Endothelial cell of umbilical vein (primary cell): Measurements from ENCODE around the gene MROH9. TPM values are rescaled to one million over a fixed set of nuclear protein-coding genes. Genes with fewer than 3 reads are reported as not detected.

Experiments
- BruUV-seq: library from RNA; stranded (reverse); fragments of 400-500 nt; replicated peaks from 2 replicates; lab custom pipeline; 2021; lab: Mats Ljungman, UMichigan
- CTCF ChIA-PET: fragments of 300-600, 350-600 bp; sonication (Branson Sonifier 250); formaldehyde crosslinking; loops from one replicate; lab custom pipeline; 2021; ENCODE audit warnings: antibody characterized with exemption, inconsistent platforms; lab: Charles Lee
- POLR2A ChIA-PET: fragments of 300-600, 350-600 bp; sonication (Branson Sonifier 250); formaldehyde crosslinking; loops from one replicate; lab custom pipeline; 2021; ENCODE audit warnings: antibody characterized with exemption, inconsistent platforms; lab: Charles Lee
- DNase-seq: peaks from one replicate; pipeline ENCODE4 v3.0.0-alpha.2; 2011; ENCODE audit warnings: low read depth, low spot score
- FAIRE-seq: peaks from 2 replicates; lab custom pipeline; 2011; peaks lifted over from hg19 to GRCh38; lab: Jason Lieb, UNC
- H2AFZ ChIP-seq: 2 replicates; pipeline ENCODE4 v1.6.0; 2012; ENCODE audit warnings: low read depth, low read length, control low read depth, inconsistent platforms
- H3K27ac ChIP-seq: 2 replicates; pipeline ENCODE4 v1.5.1; 2011; ENCODE audit warnings: low read depth, mild to moderate bottlenecking, control low read depth, low read length, moderate library complexity; ENCODE audit not compliant: insufficient read depth
- H3K27me3 ChIP-seq, 2 experiments: 2 replicates each; pipeline versions ENCODE4 v1.6.0 to v1.6.1; 2011; ENCODE audit warnings: low read length in 2 of 2, mixed read lengths in 1 of 2; ENCODE audit not compliant: control insufficient read depth in 2 of 2, insufficient read depth in 2 of 2
- H3K36me3 ChIP-seq, 2 experiments: 2 replicates in 1 of 2; 3 replicates in 1 of 2; pipeline ENCODE4 v1.5.1; 2011; ENCODE audit warnings: low read length in 2 of 2, mild to moderate bottlenecking in 1 of 2, moderate library complexity in 1 of 2; ENCODE audit not compliant: control insufficient read depth in 2 of 2, insufficient read depth in 2 of 2; ENCODE audit errors: extremely low read depth in 1 of 2
- H3K4me1 ChIP-seq: 3 replicates; pipeline ENCODE4 v1.5.1; 2011; ENCODE audit warnings: mild to moderate bottlenecking, low read length; ENCODE audit not compliant: control insufficient read depth, insufficient read depth; ENCODE audit errors: extremely low read depth
- H3K4me2 ChIP-seq: 2 replicates; pipeline ENCODE4 v1.6.1; 2011; ENCODE audit warnings: low read length, control low read depth, mixed read lengths; ENCODE audit not compliant: insufficient read depth
- H3K4me3 ChIP-seq, 3 experiments: fragments of 200-600 bp in 1 of 3; sonication (generic), shearing (Covaris generic) in 1 of 3; replicated peaks in 1 of 3; 2 replicates each; pipeline ENCODE4 v1.5.1; 2011 to 2016; ENCODE audit warnings: control low read depth in 3 of 3, low read length in 3 of 3, mild to moderate bottlenecking in 2 of 3, inconsistent platforms in 1 of 3, low read depth in 1 of 3, moderate library complexity in 1 of 3; ENCODE audit not compliant: insufficient read depth in 1 of 3
- H3K79me2 ChIP-seq: 2 replicates; pipeline ENCODE4 v1.6.0; 2012; ENCODE audit warnings: low read length, inconsistent platforms; ENCODE audit not compliant: control insufficient read depth, insufficient read depth
- H3K9ac ChIP-seq: replicated peaks from 2 replicates; pipeline ENCODE3; 2011; ENCODE audit warnings: low read length, control low read depth; ENCODE audit not compliant: insufficient read depth; ENCODE audit errors: extremely low read depth
- H3K9me1 ChIP-seq: replicated peaks from 3 replicates; pipeline ENCODE4 v1.6.0; 2011; ENCODE audit warnings: mild to moderate bottlenecking, low read length; ENCODE audit not compliant: control insufficient read depth, insufficient read depth; ENCODE audit errors: extremely low read depth
- H3K9me3 ChIP-seq: replicated peaks from 2 replicates; pipeline ENCODE4 v1.5.1; 2012; ENCODE audit warnings: low read length, inconsistent platforms; ENCODE audit not compliant: control insufficient read depth, insufficient read depth
- H4K20me1 ChIP-seq: replicated peaks from 2 replicates; pipeline ENCODE3; 2011; ENCODE audit warnings: mild to moderate bottlenecking, low read length; ENCODE audit not compliant: control insufficient read depth, insufficient read depth; ENCODE audit errors: extremely low read depth
- CTCF ChIP-seq, 2 donors: IDR thresholded peaks; 1 replicate in 1 of 2; 2 replicates in 1 of 2; pipeline ENCODE4 v1.5.1; 2011; ENCODE audit warnings: low read length in 2 of 2, mild to moderate bottlenecking in 2 of 2, moderate library complexity in 2 of 2, control low read depth in 1 of 2, inconsistent platforms in 1 of 2, low read depth in 1 of 2; ENCODE audit not compliant: insufficient read depth in 1 of 2; ENCODE audit errors: extremely low read depth in 1 of 2
- EZH2 ChIP-seq: IDR thresholded peaks from 2 replicates; pipeline ENCODE4 v1.6.1; 2012; ENCODE audit warnings: borderline replicate concordance, low read depth, mild to moderate bottlenecking, moderate library complexity, low read length, inconsistent platforms; ENCODE audit not compliant: severe bottlenecking
- GATA2 ChIP-seq: IDR thresholded peaks from 2 replicates; pipeline ENCODE4 v1.7.0; 2011; ENCODE audit warnings: low read depth, mild to moderate bottlenecking, moderate library complexity, mixed read lengths, low read length; ENCODE audit not compliant: insufficient read length, insufficient read depth
- JUN ChIP-seq: IDR thresholded peaks from 2 replicates; pipeline ENCODE4 v1.6.1; 2011; ENCODE audit warnings: borderline replicate concordance, low read depth; ENCODE audit not compliant: insufficient read length, insufficient read depth
- MAX ChIP-seq: IDR thresholded peaks from 2 replicates; pipeline ENCODE4 v1.6.1; 2011; ENCODE audit not compliant: insufficient read depth, insufficient read length
- MYC ChIP-seq: IDR thresholded peaks from one replicate; pipeline ENCODE4 v1.6.1; 2011; ENCODE audit warnings: mild to moderate bottlenecking, low read depth, low read length
- POLR2A ChIP-seq: IDR thresholded peaks from 2 replicates; pipeline ENCODE4 v1.6.1; 2012; ENCODE audit warnings: low read depth, mild to moderate bottlenecking, control low read depth, low read length
- POLR2AphosphoS5 ChIP-seq: IDR thresholded peaks from 2 replicates; pipeline ENCODE4 v1.6.1; 2012; ENCODE audit warnings: low read depth, mild to moderate bottlenecking, control low read depth, low read length, moderate library complexity; ENCODE audit not compliant: insufficient read depth
- dilution Hi-C: fragments of 300-500 bp; cut with MboI; formaldehyde crosslinking; loops from one replicate; pipeline ENCODE4 v1.15.0; 2019; ENCODE audit warnings: low sequenced_read_pairs; ENCODE audit not compliant: extremely low pct_ligation_motif_present
- intact Hi-C: fragments of 100-400 bp; cut with micrococcal nuclease; formaldehyde crosslinking; loops from one replicate; pipeline ENCODE4 v1.10.0; 2022
- polyA plus RNA-seq, 4 experiments: library from polyadenylated mRNA; depleted of rRNA in 3 of 4; stranded (reverse) in 3 of 4; unstranded in 1 of 4; fragments of >200 nt; gene quantifications; 2 replicates each; pipeline versions ENCODE4 v1.2.1 to v1.2.3, GENCODE V29; 2011 to 2012; ENCODE audit warnings: missing spikeins in 1 of 4
- total RNA-seq: library from RNA; stranded (reverse); gene quantifications from 2 replicates; pipeline ENCODE4 v1.2.3, GENCODE V29; 2021

MROH9 gene
- total and polyA plus RNA-seq, 2 donors (not counting 3 experiments of a cell fraction or from before 2014, with no cell fraction given) = not detected

GRCh38 chr1:171103862-171104261, 168.5 kb downstream of the MROH9 start:
- no peaks in the 10 kb centered on the region for H3K36me3 ChIP-seq
- no peaks in the 10 kb centered on the region for H3K79me2 ChIP-seq
- H3K27me3 ChIP-seq = no peaks in the 10 kb centered on the region
- H2AFZ ChIP-seq = no peak overlapping the region
- H3K9me3 ChIP-seq = no peaks in the 10 kb centered on the region
- no peak overlapping the region for H3K9ac ChIP-seq
- TF ChIP-seq GATA2 (no peak), MAX (no peak), JUN (no peak), CTCF (IDR thresholded peaks at IDR 0.05; ENCODE audit: extremely low read depth in 1 of 2, insufficient read depth in 1 of 2, low read depth in 1 of 2, low read length in 2 of 2) (no peak), POLR2AphosphoS5 (no peak), EZH2 (no peak), MYC (no peak), POLR2A (no peak)
- FAIRE-seq (no peak), DNase-seq (no peak)
- ChIA-PET CTCF (no interaction called here), POLR2A (no interaction called here)
- dilution Hi-C loops (no loop called here), intact Hi-C loops (no loop called here)
- no peak overlapping the region for H3K4me2 ChIP-seq
- no TSS peak for BruUV-seq
- no peak overlapping the region for H3K4me3 ChIP-seq
- no peak overlapping the region for H3K27ac ChIP-seq
- H4K20me1 ChIP-seq = no peaks in the 10 kb centered on the region
- no peaks in the 10 kb centered on the region for H3K9me1 ChIP-seq
- H3K4me1 ChIP-seq = no peaks in the 10 kb centered on the region
